C4-2B (cell line): ENCODE data around the gene MAFB.

ENCODE experiments used
- ZFX ChIP-seq: fragments of 450-650 bp; IDR thresholded peaks from 2 replicates; pipeline ENCODE4 v1.6.1; 2017
- TF ChIP-seq, protein P1 (sequence below): fragments of 450-650 bp; conservative IDR thresholded peaks from 2 replicates; pipeline ENCODE4 v1.5.1; 2017; ENCODE audit warnings: mild to moderate bottlenecking

- TF ChIP-seq, protein P1, sequence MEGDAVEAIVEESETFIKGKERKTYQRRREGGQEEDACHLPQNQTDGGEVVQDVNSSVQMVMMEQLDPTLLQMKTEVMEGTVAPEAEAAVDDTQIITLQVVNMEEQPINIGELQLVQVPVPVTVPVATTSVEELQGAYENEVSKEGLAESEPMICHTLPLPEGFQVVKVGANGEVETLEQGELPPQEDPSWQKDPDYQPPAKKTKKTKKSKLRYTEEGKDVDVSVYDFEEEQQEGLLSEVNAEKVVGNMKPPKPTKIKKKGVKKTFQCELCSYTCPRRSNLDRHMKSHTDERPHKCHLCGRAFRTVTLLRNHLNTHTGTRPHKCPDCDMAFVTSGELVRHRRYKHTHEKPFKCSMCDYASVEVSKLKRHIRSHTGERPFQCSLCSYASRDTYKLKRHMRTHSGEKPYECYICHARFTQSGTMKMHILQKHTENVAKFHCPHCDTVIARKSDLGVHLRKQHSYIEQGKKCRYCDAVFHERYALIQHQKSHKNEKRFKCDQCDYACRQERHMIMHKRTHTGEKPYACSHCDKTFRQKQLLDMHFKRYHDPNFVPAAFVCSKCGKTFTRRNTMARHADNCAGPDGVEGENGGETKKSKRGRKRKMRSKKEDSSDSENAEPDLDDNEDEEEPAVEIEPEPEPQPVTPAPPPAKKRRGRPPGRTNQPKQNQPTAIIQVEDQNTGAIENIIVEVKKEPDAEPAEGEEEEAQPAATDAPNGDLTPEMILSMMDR: no peak
- TF ChIP-seq ZFX: no peak
Measured at GRCh38 chr20:40686434-40686882, 2.6 kb downstream of the MAFB start.
